PFSK-1 (cell line): ENCODE measurements around the gene ZHX3.

ENCODE experiments used
- FOXP2 ChIP-seq: optimal IDR thresholded peaks from 2 replicates; pipeline ENCODE3; 2011; ENCODE audit warnings: borderline replicate concordance, control low read depth, inconsistent platforms; ENCODE audit not compliant: insufficient read depth; ENCODE audit errors: extremely low read length, extremely low read depth
- POLR2AphosphoS5 ChIP-seq: IDR thresholded peaks from 2 replicates; pipeline ENCODE4 v1.6.1; 2012; ENCODE audit warnings: low read depth, mild to moderate bottlenecking, control low read depth, low read length, moderate library complexity
- REST ChIP-seq, 2 experiments: IDR thresholded peaks; 2 replicates each; pipeline versions ENCODE4 v1.6.1 to v1.8.0; 2011 to 2012; ENCODE audit warnings: low read depth in 2 of 2, low read length in 2 of 2, control low read depth in 1 of 2, inconsistent platforms in 1 of 2, mild to moderate bottlenecking in 1 of 2, moderate library complexity in 1 of 2; ENCODE audit not compliant: insufficient read depth in 1 of 2
- SIN3A ChIP-seq: IDR thresholded peaks from 2 replicates; pipeline ENCODE4 v1.6.1; 2012; ENCODE audit warnings: mild to moderate bottlenecking, low read length, moderate library complexity, borderline replicate concordance; ENCODE audit not compliant: insufficient read depth
- TAF1 ChIP-seq: IDR thresholded peaks from 2 replicates; pipeline ENCODE4 v1.6.1; 2012; ENCODE audit warnings: low read length, control low read depth, borderline replicate concordance; ENCODE audit not compliant: insufficient read depth

Gene ZHX3

GRCh38 chr20:41364967-41365765 is 47.6 kb upstream of the ZHX3 start:
- TF ChIP-seq TAF1: no peak
- no peak for TF ChIP-seq REST (IDR thresholded peaks at IDR 0.05; ENCODE audit: insufficient read depth in 1 of 2, low read depth in 2 of 2, low read length in 2 of 2)
- TF ChIP-seq FOXP2: no peak
- TF ChIP-seq POLR2AphosphoS5: no peak
- no peak for TF ChIP-seq SIN3A

- TF ChIP-seq POLR2AphosphoS5 (no peak), SIN3A (no peak), FOXP2 (no peak), REST (IDR thresholded peaks at IDR 0.05; ENCODE audit: insufficient read depth in 1 of 2, low read depth in 2 of 2, low read length in 2 of 2) (no peak), TAF1 (no peak)
Observed at GRCh38 chr20:41364236-41364855, 46.8 kb upstream of the ZHX3 start.

- no peak for TF ChIP-seq POLR2AphosphoS5
Observed at GRCh38 chr20:41363601-41364000, 46.1 kb upstream of the ZHX3 start.

- no peak for TF ChIP-seq POLR2AphosphoS5
- TF ChIP-seq FOXP2: no peak
- TF ChIP-seq TAF1: no peak
- TF ChIP-seq REST (IDR thresholded peaks at IDR 0.05; ENCODE audit: insufficient read depth in 1 of 2, low read depth in 2 of 2, low read length in 2 of 2): no peak
- no peak for TF ChIP-seq SIN3A
Observed at GRCh38 chr20:41362748-41363140, 45.2 kb upstream of the ZHX3 start.

GRCh38 chr20:41361757-41362747 is 44.5 kb upstream of the ZHX3 start:
- TF ChIP-seq TAF1 (no peak), FOXP2 (no peak), REST (IDR thresholded peaks at IDR 0.05; ENCODE audit: insufficient read depth in 1 of 2, low read depth in 2 of 2, low read length in 2 of 2) (no peak), POLR2AphosphoS5 (no peak), SIN3A (no peak)
